NCI-H1694 (cell line): ENCODE measurements around the gene TWIST2.

Source experiments
- DNase-seq: peaks from one replicate; lab custom pipeline; 2025; lab: John Stamatoyannopoulos, UW

The TWIST2 gene

GRCh38 chr2:238838786-238839327, 9.0 kb upstream of the TWIST2 start:
- DNase-seq = no peak

- no peak for DNase-seq
Observed at GRCh38 chr2:238839428-238839827, 8.5 kb upstream of the TWIST2 start.

- DNase-seq = no peak
Observed at GRCh38 chr2:238841542-238842164, 6.2 kb upstream of the TWIST2 start.

GRCh38 chr2:238843476-238843875, 4.4 kb upstream of the TWIST2 start:
- no peak for DNase-seq

- DNase-seq = no peak
Observed at GRCh38 chr2:238845583-238846377, 2.1 kb upstream of the TWIST2 start.

GRCh38 chr2:238846378-238846627, 1.6 kb upstream of the TWIST2 start:
- DNase-seq = no peak

GRCh38 chr2:238846628-238847418, 1.1 kb upstream of the TWIST2 start:
- DNase-seq = no peak

- no peak for DNase-seq
Observed at GRCh38 chr2:238847419-238847801, 475 bp upstream of the TWIST2 start.

- DNase-seq = no peak
Observed at GRCh38 chr2:238848691-238848975, 748 bp downstream of the TWIST2 start.

GRCh38 chr2:238848976-238849853, 1.3 kb downstream of the TWIST2 start:
- DNase-seq = no peak

- no peak for DNase-seq
Observed at GRCh38 chr2:238850091-238850490, 2.2 kb downstream of the TWIST2 start.

- DNase-seq = no peak
Observed at GRCh38 chr2:238851026-238851425, 3.1 kb downstream of the TWIST2 start.

- no peak for DNase-seq
Observed at GRCh38 chr2:238851761-238852160, 3.9 kb downstream of the TWIST2 start.

GRCh38 chr2:238852206-238852869, 4.5 kb downstream of the TWIST2 start:
- DNase-seq = no peak

- no peak for DNase-seq
Observed at GRCh38 chr2:238853218-238853617, 5.3 kb downstream of the TWIST2 start.

- DNase-seq = no peak
Observed at GRCh38 chr2:238853721-238854120, 5.8 kb downstream of the TWIST2 start.

- DNase-seq = no peak
Observed at GRCh38 chr2:238854246-238854645, 6.4 kb downstream of the TWIST2 start.

- DNase-seq = no peak
Observed at GRCh38 chr2:238854699-238855229, 6.9 kb downstream of the TWIST2 start.

- DNase-seq = no peak
Observed at GRCh38 chr2:238855299-238855698, 7.4 kb downstream of the TWIST2 start.

- no peak for DNase-seq
Observed at GRCh38 chr2:238855891-238856580, 8.2 kb downstream of the TWIST2 start.
